Epithelial cell of esophagus (primary cell): ENCODE measurements around the gene EPB41.
A peak's percentile ranks its signal among the peaks of the same experiment; 100 is the strongest.
"Not testable (repeated sequence)": the region's sequence is repeated elsewhere in the genome, so short reads cannot be mapped to it uniquely, and the experiment has no call there.

ENCODE experiments used
- DNase-seq: peaks from one replicate; pipeline ENCODE4 v3.0.0; 2010; ENCODE audit warnings: low read depth
- H3K4me3 ChIP-seq: 2 replicates; pipeline ENCODE4 v1.5.1; 2011; ENCODE audit warnings: mild to moderate bottlenecking, low read length, control low read depth
- CTCF ChIP-seq: IDR thresholded peaks from 2 replicates; pipeline ENCODE4 v1.5.1; 2011; ENCODE audit warnings: low read depth, mild to moderate bottlenecking, low read length, control low read depth, inconsistent platforms; ENCODE audit not compliant: insufficient read depth; ENCODE audit errors: missing control alignments

EPB41 gene

DNA sequence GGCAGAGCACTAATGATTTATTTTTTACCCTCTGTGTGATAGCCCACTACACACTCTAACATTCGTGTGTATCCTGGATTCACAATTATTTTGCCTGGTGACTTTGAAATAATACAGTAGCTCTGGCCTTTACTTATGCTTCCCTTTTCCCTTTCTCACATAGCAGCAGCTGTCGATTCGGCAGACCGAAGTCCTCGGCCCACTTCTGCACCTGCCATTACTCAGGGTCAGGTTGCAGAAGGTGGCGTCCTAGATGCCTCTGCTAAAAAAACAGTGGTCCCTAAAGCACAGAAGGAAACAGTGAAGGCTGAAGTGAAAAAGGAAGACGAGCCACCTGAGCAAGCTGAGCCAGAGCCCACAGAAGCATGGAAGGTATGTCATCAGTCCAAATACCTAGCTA, 138.6 kb downstream of the EPB41 start:
- DNase-seq = no peak
- H3K4me3 ChIP-seq = no peak overlapping the region
- TF ChIP-seq CTCF = no peak

- no peak for TF ChIP-seq CTCF
- no peak overlapping the region for H3K4me3 ChIP-seq
- peak; percentile 2 for DNase-seq
Measured at GRCh38 chr1:29055160-29055559, 140.8 kb downstream of the EPB41 start.

- no peak overlapping the region for H3K4me3 ChIP-seq
- no peak for TF ChIP-seq CTCF
Measured at GRCh38 chr1:29056256-29056655, 141.9 kb downstream of the EPB41 start.

GRCh38 chr1:29057700-29058099, 143.3 kb downstream of the EPB41 start:
- no peak for DNase-seq
- H3K4me3 ChIP-seq = no peak overlapping the region
- TF ChIP-seq CTCF = no peak

More at GRCh38 chr1:29056256-29056655, 141.9 kb downstream of the EPB41 start:
- no peak for DNase-seq

GRCh38 chr1:29062157-29062942, 148.0 kb downstream of the EPB41 start:
- TF ChIP-seq CTCF = no peak
- DNase-seq = no peak

DNA sequence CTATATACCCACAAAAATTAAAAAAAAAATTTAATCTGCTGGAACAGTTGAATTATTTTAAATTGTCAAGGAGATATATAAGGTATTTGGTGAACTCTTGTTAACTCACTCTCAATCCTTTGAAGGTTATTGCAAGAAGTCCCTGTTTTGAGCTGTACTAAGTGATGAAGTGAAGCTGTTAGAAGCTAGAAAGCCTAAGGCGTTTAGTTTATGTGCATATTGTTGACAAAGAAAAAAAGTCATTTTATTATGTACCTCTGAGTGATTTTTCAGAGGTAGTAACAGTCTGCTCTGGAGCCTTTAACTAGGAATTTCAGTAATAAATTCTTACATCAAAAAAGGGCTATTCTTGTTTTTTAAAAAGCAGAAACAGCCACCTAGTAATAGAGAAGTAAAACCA, 149.7 kb downstream of the EPB41 start:
- H3K4me3 ChIP-seq = no peak overlapping the region
- no peak for DNase-seq
- TF ChIP-seq CTCF = no peak

More at GRCh38 chr1:29062157-29062942, 148.0 kb downstream of the EPB41 start:
- no peak overlapping the region for H3K4me3 ChIP-seq

DNA sequence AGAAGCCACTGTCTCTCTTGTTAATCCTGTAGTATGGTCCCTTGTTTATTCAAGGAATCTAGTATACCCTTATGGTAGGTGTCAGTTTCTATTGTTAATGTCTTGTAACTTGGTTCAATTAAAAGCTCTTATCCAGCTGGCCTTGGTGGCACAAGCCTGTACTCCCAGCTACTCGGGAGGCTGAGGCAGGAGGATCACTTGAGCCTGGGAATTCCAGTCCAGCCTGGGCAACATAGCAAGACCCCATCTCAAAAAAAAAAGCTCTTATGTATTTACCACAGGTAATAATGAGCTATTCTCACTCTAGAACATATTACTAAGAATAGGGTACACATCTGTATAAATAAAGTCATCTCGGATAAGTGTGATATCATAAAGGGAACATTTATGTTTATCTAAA, 162.8 kb downstream of the EPB41 start:
- TF ChIP-seq CTCF = no peak
- DNase-seq = no peak
- no peak overlapping the region for H3K4me3 ChIP-seq

DNA sequence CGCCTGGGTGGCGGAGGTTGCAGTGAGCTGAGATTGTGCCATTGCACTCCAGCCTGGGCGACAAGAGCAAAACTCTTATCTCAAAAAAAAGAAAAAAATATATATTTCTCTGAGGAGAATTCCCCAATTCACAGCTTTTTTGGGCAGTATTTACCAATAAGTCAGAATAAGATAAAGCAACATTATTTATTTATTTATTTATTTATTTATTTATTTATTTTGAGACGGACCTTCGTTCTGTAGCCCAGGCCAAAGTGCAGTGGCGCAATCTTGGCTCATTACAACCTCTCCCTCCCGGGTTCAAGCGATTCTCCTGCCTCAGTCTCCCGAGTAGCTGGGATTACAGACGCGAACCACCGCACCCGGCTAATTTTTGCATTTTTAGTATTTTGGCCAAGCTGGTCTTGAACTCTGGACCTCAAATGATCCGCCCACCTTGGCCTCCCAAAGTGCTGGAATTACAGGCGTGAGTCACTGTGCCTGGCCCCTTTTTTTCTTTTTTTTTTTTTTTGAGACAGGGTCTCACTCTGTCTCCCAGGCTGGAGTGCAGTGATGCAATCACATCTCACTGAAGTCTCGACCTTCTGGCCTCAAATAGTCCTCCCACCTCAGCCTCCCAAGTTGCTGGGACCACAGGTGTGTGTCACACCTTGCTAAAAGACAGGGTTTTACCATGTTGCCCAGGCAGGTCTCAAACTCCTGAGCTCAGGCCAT, 165.7 kb downstream of the EPB41 start:
- DNase-seq, H3K4me3 ChIP-seq: not testable (repeated sequence)
